ENCODE data around the gene ARHGAP15. TPM values are rescaled to one million over a fixed set of nuclear protein-coding genes. Genes with fewer than 3 reads are reported as not detected.

ARHGAP15 gene
- total RNA-seq, 1 experiment from 2014 or later = not detected

GRCh38 chr2:143442193-143442592 is 313.0 kb downstream of the ARHGAP15 start:
- DNase-seq (ENCODE audit: low read depth) = no peak

GRCh38 chr2:143451642-143452281 is 322.5 kb downstream of the ARHGAP15 start:
- DNase-seq (ENCODE audit: low read depth) = peak; percentile 69

GRCh38 chr2:143452817-143453451 is 323.7 kb downstream of the ARHGAP15 start:
- DNase-seq (ENCODE audit: low read depth) = no peak

- DNase-seq (ENCODE audit: low read depth) = no peak
Measured at GRCh38 chr2:143453981-143454511, 324.8 kb downstream of the ARHGAP15 start.

- no peak for DNase-seq (ENCODE audit: low read depth)
Measured at GRCh38 chr2:143455317-143455716, 326.1 kb downstream of the ARHGAP15 start.

- DNase-seq (ENCODE audit: low read depth) = no peak
Measured at GRCh38 chr2:143458258-143459190, 329.3 kb downstream of the ARHGAP15 start.

- no peak for DNase-seq (ENCODE audit: low read depth)
Measured at GRCh38 chr2:143460382-143460781, 331.2 kb downstream of the ARHGAP15 start.

GRCh38 chr2:143463719-143464118 is 334.5 kb downstream of the ARHGAP15 start:
- DNase-seq (ENCODE audit: low read depth) = peak; percentile 28

- no peak for DNase-seq (ENCODE audit: low read depth)
Measured at GRCh38 chr2:143466391-143466790, 337.2 kb downstream of the ARHGAP15 start.

GRCh38 chr2:143467011-143467410 is 337.8 kb downstream of the ARHGAP15 start:
- no peak for DNase-seq (ENCODE audit: low read depth)

GRCh38 chr2:143468341-143468888 is 339.2 kb downstream of the ARHGAP15 start:
- no peak for DNase-seq (ENCODE audit: low read depth)

GRCh38 chr2:143469323-143469722 is 340.1 kb downstream of the ARHGAP15 start:
- DNase-seq (ENCODE audit: low read depth) = no peak

- DNase-seq (ENCODE audit: low read depth) = no peak
Measured at GRCh38 chr2:143471550-143471949, 342.3 kb downstream of the ARHGAP15 start.

- DNase-seq (ENCODE audit: low read depth) = peak; percentile 61
Measured at GRCh38 chr2:143473216-143473615, 344.0 kb downstream of the ARHGAP15 start.

- DNase-seq (ENCODE audit: low read depth) = no peak
Measured at GRCh38 chr2:143473820-143474219, 344.6 kb downstream of the ARHGAP15 start.

GRCh38 chr2:143474586-143474985 is 345.4 kb downstream of the ARHGAP15 start:
- no peak for DNase-seq (ENCODE audit: low read depth)

GRCh38 chr2:143475041-143475776 is 346.0 kb downstream of the ARHGAP15 start:
- DNase-seq (ENCODE audit: low read depth) = no peak

GRCh38 chr2:143476336-143477087 is 347.3 kb downstream of the ARHGAP15 start:
- no peak for DNase-seq (ENCODE audit: low read depth)

GRCh38 chr2:143477714-143478443 is 348.7 kb downstream of the ARHGAP15 start:
- no peak for DNase-seq (ENCODE audit: low read depth)
